Inflammatory macrophage treated with lipopolysaccharide for 1 hour (primary cell): ENCODE data around the gene EXOC7.

Source experiments
- DNase-seq, 2 donors: peaks; one replicate each; pipeline ENCODE4 v3.0.0-alpha.2; 2020 to 2022

EXOC7 gene

DNA sequence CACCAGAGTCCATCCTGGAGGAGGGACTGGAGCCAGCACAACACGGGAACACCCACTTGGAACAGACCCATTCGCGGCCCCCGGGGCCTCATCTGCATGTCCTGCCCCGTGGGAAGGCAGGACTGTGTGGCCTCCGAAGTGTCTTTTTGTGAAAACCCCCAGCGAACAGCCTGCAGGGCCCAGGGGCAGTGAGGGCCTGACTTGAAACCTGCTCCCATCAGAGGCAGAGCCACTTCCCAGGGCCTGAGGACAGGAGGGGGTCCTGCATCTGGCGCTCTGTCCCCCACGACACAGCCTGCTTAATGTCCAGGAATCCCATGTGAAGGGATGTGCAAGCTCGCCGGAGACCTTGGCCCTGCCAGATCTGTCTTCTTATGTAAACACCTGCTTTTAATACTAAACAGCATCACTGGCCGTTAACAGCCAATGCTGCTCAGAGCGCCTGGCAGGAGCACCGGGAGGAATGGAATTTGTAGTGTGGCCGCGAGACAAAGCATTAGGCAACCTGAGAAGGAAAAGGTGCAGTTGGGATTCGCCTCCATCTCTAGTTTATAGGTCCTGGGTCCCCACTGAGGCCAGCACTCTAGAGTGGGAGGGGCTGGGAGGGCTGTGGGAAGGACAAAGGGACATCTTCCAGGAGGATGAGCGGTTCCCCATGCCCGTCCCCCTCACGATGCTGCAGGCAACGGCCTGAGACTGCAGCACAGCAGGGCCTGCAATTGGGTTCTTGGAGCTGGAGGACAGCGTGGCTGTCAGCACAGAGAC, 66.9 kb downstream of the EXOC7 start:
- no peak for DNase-seq

DNA sequence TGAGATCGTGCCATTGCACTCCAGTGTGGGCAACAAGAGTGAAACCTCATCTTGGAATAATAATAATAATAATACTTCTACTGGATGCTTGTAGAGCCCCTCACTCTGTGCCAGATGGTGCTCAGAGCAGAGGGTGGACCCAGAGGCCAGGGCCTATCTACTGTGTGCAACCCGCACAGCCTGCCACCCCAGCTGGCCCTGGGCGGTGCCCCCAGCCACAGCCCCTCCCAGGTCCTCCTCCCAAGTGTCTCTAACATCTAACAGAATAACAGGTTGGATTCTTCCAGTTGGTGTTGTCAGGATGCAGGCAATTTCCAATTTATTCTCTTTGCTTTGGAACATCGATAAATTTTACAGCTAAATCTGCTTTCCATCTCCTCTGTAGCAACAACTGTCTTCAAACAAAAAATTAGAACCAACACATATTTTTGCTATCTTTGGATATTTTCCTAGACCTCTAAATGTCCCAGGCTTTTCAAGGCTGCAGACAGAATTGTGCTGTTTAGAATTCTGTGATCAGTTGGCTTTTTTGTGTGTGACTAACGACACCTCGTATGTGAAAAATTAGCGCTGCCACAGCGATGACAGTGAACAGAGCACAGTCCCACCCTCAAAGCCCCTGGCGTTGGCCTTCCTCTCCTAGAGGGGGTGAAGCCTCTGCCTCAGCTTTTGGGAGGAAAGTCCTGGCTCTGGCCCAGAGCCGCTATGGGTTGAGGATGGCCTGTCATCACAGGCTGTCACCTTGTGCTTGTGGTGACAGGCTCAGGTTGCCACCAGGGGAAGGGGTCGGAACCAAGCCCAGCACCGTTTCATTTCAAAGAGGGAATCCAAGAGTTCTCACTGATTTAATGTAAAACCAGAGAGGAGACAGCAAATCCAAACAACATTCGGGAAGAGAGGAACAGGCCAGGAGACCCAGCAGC, 68.9 kb downstream of the EXOC7 start:
- no peak for DNase-seq

DNA sequence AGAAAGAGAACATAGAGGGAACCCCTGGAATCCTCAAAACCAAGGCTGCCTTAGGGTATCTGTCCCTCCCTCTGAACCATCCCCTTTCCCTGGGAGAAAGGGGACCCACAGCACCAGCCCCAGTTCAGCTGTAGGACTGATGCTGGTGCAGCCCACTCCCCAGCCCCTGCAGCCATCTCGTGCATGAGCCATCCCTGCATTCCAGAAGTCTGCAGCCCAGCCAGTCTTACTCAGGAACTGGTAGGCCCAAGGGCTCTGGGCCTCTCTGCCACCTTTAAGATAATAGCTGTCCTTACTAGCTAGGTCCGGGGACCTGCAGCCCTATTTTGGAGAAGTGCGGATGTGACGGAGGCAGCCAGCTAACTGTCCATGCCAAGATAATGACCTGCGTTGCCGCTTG, 70.4 kb downstream of the EXOC7 start:
- DNase-seq, result no peak

DNA sequence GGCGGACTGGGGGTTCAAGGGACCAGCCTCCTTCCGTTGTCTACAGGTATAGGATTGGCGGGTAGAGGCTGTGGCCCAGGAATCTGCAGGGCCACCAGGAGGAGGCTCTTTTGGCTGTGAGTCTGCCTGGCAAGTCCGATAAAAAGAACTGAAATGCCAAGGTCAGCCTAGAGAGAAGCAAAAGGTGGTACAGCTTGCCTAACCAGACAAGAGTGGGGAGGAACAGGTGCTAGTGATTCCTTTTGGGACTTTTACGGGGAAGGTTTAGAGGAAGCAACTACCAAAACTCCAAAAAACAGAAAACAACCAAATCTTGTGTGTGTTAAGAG, 70.8 kb downstream of the EXOC7 start:
- no peak for DNase-seq

DNA sequence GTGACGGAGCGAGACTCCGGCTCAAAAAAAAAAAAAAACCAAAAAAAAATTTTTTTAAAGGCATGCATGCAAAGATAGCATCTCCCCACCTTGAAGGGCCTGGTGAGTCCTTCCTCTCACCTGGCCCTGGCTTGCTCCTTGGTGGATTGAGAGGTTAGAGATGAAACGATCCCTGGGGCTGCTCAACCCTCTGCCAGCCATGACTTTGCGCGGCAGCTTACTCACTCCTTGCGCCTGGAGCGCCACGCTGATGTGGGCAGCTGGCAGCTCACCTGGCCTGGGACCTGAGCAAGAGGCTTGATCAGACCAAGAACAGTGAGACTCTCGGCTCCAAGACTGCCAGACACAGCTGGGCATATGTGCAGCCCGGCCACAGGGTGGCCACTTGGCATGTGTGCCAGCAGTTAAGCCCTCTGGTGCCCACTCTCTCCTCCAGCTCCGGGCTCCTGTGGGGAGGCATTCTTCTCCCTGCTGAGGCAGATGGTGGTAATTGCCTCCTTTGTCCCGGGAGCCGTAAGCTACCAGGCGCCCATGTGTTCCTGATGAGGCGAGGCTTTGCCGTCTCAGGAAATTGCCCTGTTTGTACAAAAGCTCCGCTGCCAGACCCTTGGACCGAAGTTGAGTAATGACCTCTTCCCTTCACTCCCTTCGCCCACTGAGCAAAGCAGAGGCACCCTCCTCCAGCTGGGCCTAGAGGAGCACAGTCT, 71.4 kb downstream of the EXOC7 start:
- DNase-seq, result no peak
